Activated naive CD8-positive, alpha-beta T cell treated with anti-CD3 and anti-CD28 coated beads, Interleukin-2, amount 50 U/mL, for 24 hours (primary cell): ENCODE measurements around the gene CTRB1.

Experiments used
- ATAC-seq: fragments of 150-1000 bp; cut with Tn5 transposase; one replicate; pipeline ENCODE4 v1.10.0; 2021
- DNase-seq: peaks from one replicate; pipeline ENCODE4 v3.0.0; 2021
- H3K27ac Mint-ChIP-seq: one replicate; pipeline ENCODE4 v1.8.0; 2021; ENCODE audit warnings: mild to moderate bottlenecking, mixed read lengths
- H3K27me3 Mint-ChIP-seq: one replicate; pipeline ENCODE4 v1.8.0; 2021; ENCODE audit warnings: mixed read lengths
- H3K36me3 Mint-ChIP-seq: one replicate; pipeline ENCODE4 v1.8.0; 2021; ENCODE audit warnings: low read depth, mixed read lengths
- H3K4me1 Mint-ChIP-seq: one replicate; pipeline ENCODE4 v1.8.0; 2021; ENCODE audit warnings: mixed read lengths
- H3K4me3 Mint-ChIP-seq: one replicate; pipeline ENCODE4 v1.8.0; 2021; ENCODE audit warnings: mild to moderate bottlenecking, moderate library complexity, mixed read lengths
- H3K9me3 Mint-ChIP-seq: one replicate; pipeline ENCODE4 v1.8.0; 2021; ENCODE audit warnings: mixed read lengths

The CTRB1 gene

GRCh38 chr16:75218256-75219076 lies at the start of gene CTRB1:
Gene CTRB1 (plus strand): TSS chr16:75218988. CDS start chr16:75219008, 20 bp downstream.
- ATAC-seq (no peak), DNase-seq (no peak)
- H3K4me1 Mint-ChIP-seq: peaks cover 13% of the 10 kb centered on the region
- no peaks in the 10 kb centered on the region for H3K36me3 Mint-ChIP-seq
- H3K27ac Mint-ChIP-seq: peak within 1 kb of the TSS; percentile 25
- H3K4me3 Mint-ChIP-seq: peak within 1 kb of the TSS; percentile 51
- H3K9me3 Mint-ChIP-seq: no peaks in the 10 kb centered on the region
- H3K27me3 Mint-ChIP-seq: no peaks in the 10 kb centered on the region

- ATAC-seq: no peak
- peaks cover 91% of the 10 kb centered on the region for H3K36me3 Mint-ChIP-seq
- no peak overlapping the region for H3K27ac Mint-ChIP-seq
- H3K4me3 Mint-ChIP-seq: no peak overlapping the region
- no peak for DNase-seq
- H3K27me3 Mint-ChIP-seq: no peaks in the 10 kb centered on the region
- no peaks in the 10 kb centered on the region for H3K4me1 Mint-ChIP-seq
- H3K9me3 Mint-ChIP-seq: peaks cover 71% of the 10 kb centered on the region
Observed at GRCh38 chr16:75169899-75170405, 48.8 kb upstream of the CTRB1 start.

DNA sequence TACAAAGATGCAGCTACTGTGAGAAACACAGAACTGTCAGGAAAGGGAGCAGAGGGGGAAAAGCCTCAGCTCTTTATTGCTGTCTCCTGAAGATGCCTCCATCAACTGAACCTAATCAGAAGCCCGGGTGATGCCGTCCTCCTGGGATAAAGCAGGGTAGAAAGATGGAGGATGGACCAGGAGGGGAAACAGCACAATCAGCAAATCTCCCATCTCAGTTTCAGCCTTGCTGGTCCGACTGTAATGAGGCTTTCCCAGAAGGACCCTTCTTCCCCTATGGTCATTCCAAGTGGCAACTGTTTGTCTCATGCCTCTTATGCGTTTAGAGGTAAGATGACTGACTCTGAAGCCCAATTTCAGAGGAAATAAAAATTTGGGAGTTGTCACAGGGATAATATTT lies 46.2 kb upstream of the CTRB1 start:
- H3K4me3 Mint-ChIP-seq: no peak overlapping the region
- DNase-seq (no peak), ATAC-seq (no peak)
- H3K27ac Mint-ChIP-seq: no peak overlapping the region
- H3K27me3 Mint-ChIP-seq: no peaks in the 10 kb centered on the region
- peaks cover 84% of the 10 kb centered on the region for H3K9me3 Mint-ChIP-seq
- H3K36me3 Mint-ChIP-seq: peaks cover 71% of the 10 kb centered on the region
- H3K4me1 Mint-ChIP-seq: peaks cover under 1% of the 10 kb centered on the region

GRCh38 chr16:75175074-75175473 lies 43.7 kb upstream of the CTRB1 start:
- H3K36me3 Mint-ChIP-seq: peaks cover 46% of the 10 kb centered on the region
- no peak overlapping the region for H3K27ac Mint-ChIP-seq
- H3K9me3 Mint-ChIP-seq: peaks cover 70% of the 10 kb centered on the region
- no peak overlapping the region for H3K4me3 Mint-ChIP-seq
- no peaks in the 10 kb centered on the region for H3K27me3 Mint-ChIP-seq
- DNase-seq (no peak), ATAC-seq (no peak)
- H3K4me1 Mint-ChIP-seq: peaks cover 3% of the 10 kb centered on the region

- H3K4me3 Mint-ChIP-seq: no peak overlapping the region
- ATAC-seq (no peak), DNase-seq (no peak)
- H3K4me1 Mint-ChIP-seq: peaks cover 3% of the 10 kb centered on the region
- peaks cover 28% of the 10 kb centered on the region for H3K36me3 Mint-ChIP-seq
- H3K9me3 Mint-ChIP-seq: peaks cover 55% of the 10 kb centered on the region
- H3K27me3 Mint-ChIP-seq: no peaks in the 10 kb centered on the region
- no peak overlapping the region for H3K27ac Mint-ChIP-seq
Observed at GRCh38 chr16:75176926-75177325, 41.9 kb upstream of the CTRB1 start.

- H3K4me3 Mint-ChIP-seq: no peak overlapping the region
- ATAC-seq: no peak
- peaks cover 32% of the 10 kb centered on the region for H3K9me3 Mint-ChIP-seq
- no peak for DNase-seq
- no peaks in the 10 kb centered on the region for H3K27me3 Mint-ChIP-seq
- H3K27ac Mint-ChIP-seq: no peak overlapping the region
- peaks cover 3% of the 10 kb centered on the region for H3K4me1 Mint-ChIP-seq
- H3K36me3 Mint-ChIP-seq: peaks cover 8% of the 10 kb centered on the region
Observed at GRCh38 chr16:75179208-75179607, 39.6 kb upstream of the CTRB1 start.

DNA sequence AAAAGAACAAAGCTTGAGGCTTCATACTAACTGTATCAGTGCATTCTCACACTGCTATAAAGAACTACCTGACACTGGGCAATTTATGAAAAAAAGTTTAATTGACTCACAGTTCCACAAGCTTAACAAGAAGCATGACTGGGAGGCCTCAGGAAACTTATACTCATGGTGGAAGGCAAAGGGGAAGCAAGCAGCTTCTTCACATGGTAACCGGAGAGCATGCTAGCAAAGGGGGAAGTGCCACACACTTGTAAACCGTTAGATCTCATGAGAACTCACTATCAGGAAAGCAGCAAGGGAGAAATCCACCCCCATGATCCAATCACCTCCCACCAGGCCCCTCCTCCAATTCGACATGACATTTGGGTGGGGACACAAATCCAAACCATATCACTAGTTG lies 37.2 kb upstream of the CTRB1 start:
- H3K27ac Mint-ChIP-seq: no peak overlapping the region
- H3K9me3 Mint-ChIP-seq: peaks cover 16% of the 10 kb centered on the region
- H3K36me3 Mint-ChIP-seq: peaks cover 1% of the 10 kb centered on the region
- no peaks in the 10 kb centered on the region for H3K27me3 Mint-ChIP-seq
- H3K4me3 Mint-ChIP-seq: no peak overlapping the region
- DNase-seq (no peak), ATAC-seq (no peak)
- peaks cover 3% of the 10 kb centered on the region for H3K4me1 Mint-ChIP-seq

GRCh38 chr16:75188832-75189477 lies 29.8 kb upstream of the CTRB1 start:
- Mint-ChIP-seq H3K27me3 (peaks cover 10% of the 10 kb centered on the region), H3K4me3 (no peak overlapping the region), H3K36me3 (no peaks in the 10 kb centered on the region), H3K9me3 (no peaks in the 10 kb centered on the region), H3K4me1 (no peaks in the 10 kb centered on the region), H3K27ac (no peak overlapping the region)
- DNase-seq: no peak
- ATAC-seq: no peak

DNA sequence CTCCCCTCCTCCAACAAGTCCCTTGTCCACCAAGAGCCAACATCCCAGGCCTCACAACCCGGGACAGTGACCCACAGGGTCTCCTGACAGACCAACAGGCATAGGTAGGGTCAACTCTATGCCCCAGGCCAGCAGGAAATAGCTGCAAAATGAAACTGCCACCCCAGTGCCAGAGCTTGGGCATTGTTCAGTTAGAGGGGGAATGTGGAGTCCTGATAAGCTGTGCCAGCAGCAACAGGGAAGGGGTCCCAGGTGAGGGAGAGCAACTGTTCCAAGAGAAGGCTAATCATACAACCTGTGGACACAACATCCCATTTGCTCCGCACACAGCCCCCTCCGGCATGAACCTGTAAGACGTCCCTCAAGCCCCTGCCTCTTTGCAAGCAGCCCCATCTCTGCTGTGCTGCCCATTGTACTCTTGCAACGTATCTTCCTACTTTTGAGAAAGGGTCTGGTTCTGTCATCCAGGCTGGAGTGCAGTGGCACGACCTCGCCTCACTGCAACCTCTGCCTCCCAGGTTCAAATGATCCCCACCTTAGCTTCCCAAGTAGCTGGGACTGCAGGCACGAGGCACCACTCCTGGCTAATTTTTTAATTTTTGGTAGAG lies 29.0 kb upstream of the CTRB1 start:
- Mint-ChIP-seq H3K4me1 (no peaks in the 10 kb centered on the region), H3K36me3 (no peaks in the 10 kb centered on the region), H3K27ac (no peak overlapping the region), H3K9me3 (no peaks in the 10 kb centered on the region), H3K27me3 (peaks cover 10% of the 10 kb centered on the region), H3K4me3 (no peak overlapping the region)
- peak; percentile 24 for ATAC-seq
- DNase-seq: no peak

DNA sequence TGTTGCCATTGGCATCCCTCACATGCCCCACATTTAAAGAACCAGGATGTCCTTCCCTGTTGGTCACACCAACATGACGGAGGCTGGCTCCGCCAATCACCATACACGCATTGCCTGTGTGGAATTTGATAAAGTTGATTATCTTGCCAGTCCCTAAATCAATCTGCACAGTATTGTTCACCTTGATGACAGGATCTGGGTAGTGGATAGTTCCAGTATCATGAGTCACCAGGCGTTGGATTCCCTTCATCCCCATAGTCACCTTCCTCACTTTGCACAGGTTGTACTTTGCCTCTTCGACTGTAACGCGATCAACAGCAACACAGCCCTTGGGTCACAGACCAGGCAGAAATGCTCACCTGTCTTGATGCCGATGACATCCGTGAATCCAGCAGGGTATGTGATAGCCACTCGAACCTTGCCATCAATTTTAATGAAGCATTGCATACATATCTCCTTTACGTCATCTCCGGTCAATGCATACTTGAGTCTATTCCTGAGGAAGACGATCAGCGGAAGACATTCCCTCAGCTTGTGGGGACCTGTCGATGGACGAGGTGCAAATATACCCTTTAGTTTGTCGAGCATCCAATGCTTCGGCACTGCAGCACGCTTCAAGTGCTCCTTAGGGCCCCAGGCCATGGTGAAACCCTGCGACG lies 26.1 kb upstream of the CTRB1 start:
- H3K27me3 Mint-ChIP-seq: peaks cover 20% of the 10 kb centered on the region
- no peak overlapping the region for H3K4me3 Mint-ChIP-seq
- no peaks in the 10 kb centered on the region for H3K4me1 Mint-ChIP-seq
- DNase-seq: no peak
- H3K27ac Mint-ChIP-seq: no peak overlapping the region
- no peaks in the 10 kb centered on the region for H3K9me3 Mint-ChIP-seq
- ATAC-seq: no peak
- no peaks in the 10 kb centered on the region for H3K36me3 Mint-ChIP-seq

- H3K4me1 Mint-ChIP-seq: no peaks in the 10 kb centered on the region
- no peaks in the 10 kb centered on the region for H3K36me3 Mint-ChIP-seq
- no peak overlapping the region for H3K27ac Mint-ChIP-seq
- H3K9me3 Mint-ChIP-seq: no peaks in the 10 kb centered on the region
- ATAC-seq (no peak), DNase-seq (no peak)
- peaks cover 25% of the 10 kb centered on the region for H3K27me3 Mint-ChIP-seq
- H3K4me3 Mint-ChIP-seq: no peak overlapping the region
Observed at GRCh38 chr16:75193265-75193650, 25.5 kb upstream of the CTRB1 start.

DNA sequence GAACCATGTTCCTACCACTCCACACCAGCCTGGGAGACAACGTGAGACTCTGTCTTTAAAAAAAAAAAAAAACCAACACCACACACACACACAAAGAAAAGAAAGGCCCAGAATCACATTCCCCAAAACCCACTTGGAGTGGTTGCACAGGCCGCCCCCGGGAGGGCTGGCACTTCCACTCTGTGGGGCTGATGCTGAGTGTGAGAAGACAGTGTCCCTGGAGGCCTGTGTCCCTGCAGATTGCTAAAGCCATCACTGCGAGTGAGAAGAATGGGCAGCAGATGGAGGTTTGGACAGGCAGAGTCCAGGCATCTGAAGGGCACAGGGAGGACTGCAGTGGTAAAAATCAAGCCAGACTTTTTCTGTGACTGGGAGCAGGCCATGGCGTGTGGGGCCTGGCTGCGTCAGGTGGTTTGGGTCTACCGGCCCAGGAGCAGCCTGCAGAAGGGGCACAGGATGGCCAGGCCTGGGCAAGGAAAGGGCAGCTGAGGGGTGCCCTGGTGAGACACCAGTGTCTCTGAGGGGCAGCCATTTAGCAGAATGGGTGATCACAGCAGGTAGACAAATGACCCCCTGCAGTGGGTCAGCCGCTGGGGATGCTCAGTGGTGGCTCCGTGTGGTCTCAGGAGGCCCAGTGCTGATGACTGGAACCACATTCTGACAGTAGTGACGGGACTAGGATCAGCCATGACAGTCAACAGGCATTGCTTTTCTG lies 24.9 kb upstream of the CTRB1 start:
- ATAC-seq (no peak), DNase-seq (no peak)
- no peaks in the 10 kb centered on the region for H3K36me3 Mint-ChIP-seq
- peaks cover 28% of the 10 kb centered on the region for H3K27me3 Mint-ChIP-seq
- no peaks in the 10 kb centered on the region for H3K9me3 Mint-ChIP-seq
- H3K4me3 Mint-ChIP-seq: no peak overlapping the region
- H3K27ac Mint-ChIP-seq: no peak overlapping the region
- no peaks in the 10 kb centered on the region for H3K4me1 Mint-ChIP-seq

- H3K4me3 Mint-ChIP-seq: no peak overlapping the region
- no peaks in the 10 kb centered on the region for H3K36me3 Mint-ChIP-seq
- peaks cover 6% of the 10 kb centered on the region for H3K4me1 Mint-ChIP-seq
- H3K9me3 Mint-ChIP-seq: no peaks in the 10 kb centered on the region
- peaks cover 35% of the 10 kb centered on the region for H3K27me3 Mint-ChIP-seq
- no peak overlapping the region for H3K27ac Mint-ChIP-seq
- ATAC-seq (no peak), DNase-seq (no peak)
Observed at GRCh38 chr16:75195811-75196790, 22.7 kb upstream of the CTRB1 start.
